SK-N-SH (cell line): Measurements from ENCODE around the gene HK2. TPM values are rescaled to one million over a fixed set of nuclear protein-coding genes. Genes with fewer than 3 reads are reported as not detected.

ENCODE experiments used
- CTCF ChIA-PET: fragments of 300-600, 350-600 bp; formaldehyde crosslinking; extraction: SDS; loops from one replicate; lab custom pipeline; 2021; lab: Yijun Ruan, JAX
- POLR2A ChIA-PET: fragments of 350-600 bp; sonication (Branson Sonifier 250); formaldehyde crosslinking; extraction: SDS; loops from one replicate; lab custom pipeline; 2020; ENCODE audit warnings: antibody characterized with exemption, inconsistent platforms; lab: Yijun Ruan, JAX
- DNase-seq: peaks from one replicate; pipeline ENCODE4 v3.0.0; 2012
- H2AFZ ChIP-seq: fragments of 200-600 bp; sonication (generic); 2 replicates; pipeline ENCODE4 v1.8.1; 2016; ENCODE audit warnings: antibody characterized with exemption, mild to moderate bottlenecking, low read depth
- H3F3A ChIP-seq: fragments of 200-600 bp; sonication (generic); replicated peaks from 2 replicates; pipeline ENCODE3; 2016; ENCODE audit warnings: antibody characterized with exemption, mild to moderate bottlenecking; ENCODE audit not compliant: insufficient read depth
- H3K27ac ChIP-seq, 2 experiments: fragments of 200-500 bp in 1 of 2; fragments of 200-600 bp in 1 of 2; sonication (Bioruptor generic) in 1 of 2; sonication (generic), shearing (Covaris generic) in 1 of 2; 2 replicates each; pipeline versions ENCODE4 v1.5.1 to v1.6.1; 2014 to 2016; ENCODE audit warnings: low read depth in 2 of 2, inconsistent platforms in 1 of 2, low read length in 1 of 2, mild to moderate bottlenecking in 1 of 2, mixed read lengths in 1 of 2
- H3K27me3 ChIP-seq: fragments of 200-600 bp; sonication (generic), shearing (Covaris generic); 2 replicates; pipeline ENCODE4 v1.6.1; 2016; ENCODE audit warnings: mixed run types; ENCODE audit not compliant: insufficient read depth
- H3K36me3 ChIP-seq, 2 experiments: fragments of 200-500 bp in 1 of 2; fragments of 200-600 bp in 1 of 2; sonication (Bioruptor generic) in 1 of 2; sonication (generic) in 1 of 2; replicated peaks in 1 of 2; 2 replicates each; pipeline versions ENCODE3 to v1.5.1; 2014 to 2016; ENCODE audit warnings: low read length in 1 of 2, mild to moderate bottlenecking in 1 of 2; ENCODE audit not compliant: insufficient read depth in 2 of 2, control insufficient read depth in 1 of 2
- H3K4me1 ChIP-seq, 2 experiments: fragments of 200-500 bp in 1 of 2; fragments of 200-600 bp in 1 of 2; sonication (Bioruptor generic) in 1 of 2; sonication (generic), shearing (Covaris generic) in 1 of 2; 2 replicates each; pipeline versions ENCODE4 v1.5.1 to v1.6.1; 2014 to 2016; ENCODE audit warnings: low read depth in 1 of 2, low read length in 1 of 2, mixed run types in 1 of 2; ENCODE audit not compliant: insufficient read depth in 2 of 2, control insufficient read depth in 1 of 2
- H3K4me2 ChIP-seq: fragments of 200-600 bp; sonication (generic), shearing (Covaris generic); 2 replicates; pipeline ENCODE4 v1.6.1; 2017; ENCODE audit warnings: mixed run types
- H3K4me3 ChIP-seq, 2 experiments: fragments of 200-500 bp in 1 of 2; fragments of 200-600 bp in 1 of 2; sonication (Bioruptor generic) in 1 of 2; sonication (generic), shearing (Covaris generic) in 1 of 2; 2 replicates each; pipeline versions ENCODE4 v1.5.1 to v1.8.1; 2014 to 2016; ENCODE audit warnings: low read depth in 2 of 2, inconsistent platforms in 1 of 2, low read length in 1 of 2, mild to moderate bottlenecking in 1 of 2, mixed read lengths in 1 of 2, moderate library complexity in 1 of 2
- H3K79me2 ChIP-seq: fragments of 200-600 bp; sonication (generic); 2 replicates; pipeline ENCODE4 v1.8.1; 2017; ENCODE audit warnings: mild to moderate bottlenecking; ENCODE audit not compliant: insufficient read depth
- H3K9ac ChIP-seq: fragments of 200-600 bp; sonication (generic); 2 replicates; pipeline ENCODE4 v1.6.1; 2017; ENCODE audit warnings: mixed run types
- H3K9me2 ChIP-seq: fragments of 200-600 bp; sonication (generic); 2 replicates; pipeline ENCODE4 v1.6.1; 2017; ENCODE audit warnings: mixed run types
- H3K9me3 ChIP-seq: fragments of 200-600 bp; sonication (generic); 2 replicates; pipeline ENCODE4 v1.6.1; 2017; ENCODE audit warnings: mixed run types, mild to moderate bottlenecking, moderate library complexity
- H4K20me1 ChIP-seq: fragments of 200-600 bp; sonication (generic); 2 replicates; pipeline ENCODE4 v1.6.1; 2017; ENCODE audit warnings: mild to moderate bottlenecking, mixed run types; ENCODE audit not compliant: insufficient read depth
- EP300 ChIP-seq, 2 experiments: IDR thresholded peaks; 2 replicates each; pipeline versions ENCODE4 v1.4.0 to v1.6.1; 2012; ENCODE audit warnings: borderline replicate concordance in 1 of 2, low read depth in 1 of 2, low read length in 1 of 2
- EZH2phosphoT487 ChIP-seq: fragments of 200-600 bp; sonication (generic); IDR thresholded peaks from 2 replicates; pipeline ENCODE4 v1.6.1; 2017; ENCODE audit warnings: low read depth, mixed run types, mild to moderate bottlenecking, antibody characterized with exemption, moderate library complexity, borderline replicate concordance
- FOXM1 ChIP-seq: IDR thresholded peaks from 2 replicates; pipeline ENCODE4 v1.4.0; 2012; ENCODE audit warnings: low read depth, mild to moderate bottlenecking
- GATA2 ChIP-seq: sonication (generic); formaldehyde crosslinking; IDR thresholded peaks from 2 replicates; pipeline ENCODE4 v1.5.0; 2020; ENCODE audit warnings: mild to moderate bottlenecking, missing genetic modification reagents
- MXI1 ChIP-seq: IDR thresholded peaks from 2 replicates; pipeline ENCODE4 v1.6.1; 2012; ENCODE audit warnings: mild to moderate bottlenecking, low read depth, low read length, improper control_type of control experiment
- NRF1 ChIP-seq: IDR thresholded peaks from 2 replicates; pipeline ENCODE4 v1.6.1; 2012; ENCODE audit warnings: low read depth, mild to moderate bottlenecking, low read length
- RCOR1 ChIP-seq: fragments of 150-350 bp; IDR thresholded peaks from 2 replicates; pipeline ENCODE4 v1.6.1; 2017; ENCODE audit warnings: antibody characterized with exemption, low read length
- RFX5 ChIP-seq: IDR thresholded peaks from 2 replicates; pipeline ENCODE4 v1.6.1; 2012; ENCODE audit warnings: mild to moderate bottlenecking, improper control_type of control experiment, low read length
- RXRA ChIP-seq: IDR thresholded peaks from 2 replicates; pipeline ENCODE4 v1.4.0; 2012; ENCODE audit warnings: low read depth, mild to moderate bottlenecking, borderline replicate concordance
- TAF1 ChIP-seq: IDR thresholded peaks from 2 replicates; pipeline ENCODE4 v1.6.1; 2012; ENCODE audit warnings: low read depth, mild to moderate bottlenecking, low read length, moderate library complexity, borderline replicate concordance
- WGBS: methylation state at CpG from one replicate; pipeline ENCODE4 v1.1.6; 2017; ENCODE audit warnings: low lambda C conversion rate; 5-methylcytosine and 5-hydroxymethylcytosine counted together
- polyA plus RNA-seq, 3 experiments: library from polyadenylated mRNA; depleted of rRNA; stranded (reverse); fragments of >200 nt; gene quantifications; 2 replicates each; pipeline ENCODE4 v1.2.3, GENCODE V29; 2012

The HK2 gene
- polyA plus RNA-seq, 1 of the 3 experiments (the other 2 are of a cell fraction), result 13.5 TPM

DNA sequence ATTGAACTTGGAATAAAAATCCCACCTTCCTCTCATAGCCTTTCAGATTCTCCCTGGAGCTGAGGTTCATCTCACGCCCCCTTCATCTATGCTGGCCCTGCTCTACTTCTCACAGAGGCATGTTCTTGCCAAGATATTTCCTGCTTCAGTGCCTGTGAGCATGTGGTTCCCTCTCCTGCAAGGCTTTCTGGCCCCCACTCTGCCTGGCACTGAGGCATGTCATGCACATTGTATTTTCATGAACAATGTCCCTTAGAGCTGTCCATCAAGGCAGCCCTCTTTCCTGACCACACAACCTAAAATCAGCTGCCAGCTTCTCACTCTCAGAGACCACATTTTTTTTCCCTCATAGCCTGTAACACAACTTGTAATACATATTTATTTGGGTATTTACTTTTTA lies 18.0 kb upstream of the HK2 start:
- Histone ChIP-seq H4K20me1 (no peaks in the 10 kb centered on the region), H3K9me2 (no peaks in the 10 kb centered on the region), H3K27me3 (peaks cover 10% of the 10 kb centered on the region; the same call in 1 of the 2 replicates), H3K4me1 (peaks cover 0 to 16% of the 10 kb centered on the region in 2 experiments; a peak in 2 of 4 replicates), H3K9ac (no peak overlapping the region), H3K27ac (peak overlapping the region in 1 of 2 experiments; percentile 95; a peak in 2 of 4 replicates), H3K36me3 (no peaks in the 10 kb centered on the region), H3K4me2 (no peak overlapping the region), H3K79me2 (no peaks in the 10 kb centered on the region), H3K4me3 (no peak overlapping the region), H3K9me3 (no peaks in the 10 kb centered on the region), H3F3A (no peaks in the 10 kb centered on the region), H2AFZ (no peak overlapping the region)
- DNase-seq, result no peak
- 94% methylated on average over 1 of the region's 1 CpG for WGBS
- TF ChIP-seq RCOR1 (no peak), TAF1 (no peak), FOXM1 (no peak), NRF1 (no peak), MXI1 (no peak), RXRA (no peak)
- POLR2A ChIA-PET, result interaction anchor here (1.0 to 1.9 kb wide), 7 partner anchors 9 to 100 kb away, joined by 3 to 13 read pairs (median 4); partner anchors contain the start of gene HK2
- CTCF ChIA-PET, result interaction anchor here (0.7 to 1.7 kb wide), 3 partner anchors 13 to 101 kb away, joined by 3 to 9 read pairs (median 4); partner anchors contain the start of gene HK2

DNA sequence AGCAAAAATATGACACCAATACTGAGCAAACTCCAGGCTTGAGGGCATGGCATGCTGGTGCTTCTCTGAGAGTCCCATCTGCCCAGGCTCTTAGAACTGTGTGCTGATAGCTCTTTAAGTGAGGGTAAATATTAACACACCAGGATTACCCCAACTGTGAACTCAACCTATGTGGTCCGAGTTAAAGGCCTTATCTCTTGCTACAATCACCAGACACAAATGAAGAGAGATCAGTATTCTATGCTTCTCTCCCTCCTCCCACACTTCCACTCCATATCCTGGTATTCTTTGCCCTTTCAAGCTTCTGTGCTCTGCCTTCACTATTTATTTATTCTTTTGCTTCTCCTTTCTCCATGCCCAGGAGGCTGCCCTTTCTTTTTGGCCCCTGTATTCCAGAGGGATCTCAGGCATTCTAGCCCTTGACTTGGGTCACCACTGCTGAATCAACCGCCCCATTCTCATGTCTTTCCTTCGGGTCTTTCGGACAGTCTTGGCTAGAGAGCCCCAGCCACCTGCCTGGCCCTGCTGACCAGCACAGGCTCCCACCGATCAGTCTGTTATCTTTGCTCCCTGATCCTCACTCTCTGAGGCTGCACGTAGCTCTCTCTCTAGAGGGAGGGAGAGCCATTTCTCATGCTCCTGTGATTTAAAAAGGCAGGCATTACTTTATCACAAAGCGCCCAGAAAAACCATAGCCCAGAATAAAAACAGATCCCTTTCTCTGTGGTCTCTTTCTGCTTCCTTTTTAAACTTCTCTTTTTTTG lies 17.2 kb upstream of the HK2 start:
- Histone ChIP-seq H3K36me3 (no peaks in the 10 kb centered on the region), H2AFZ (no peak overlapping the region), H3K9me3 (no peaks in the 10 kb centered on the region), H3K27me3 (peaks cover 10% of the 10 kb centered on the region; the same call in 1 of the 2 replicates), H3K9me2 (no peaks in the 10 kb centered on the region), H3K4me2 (no peak overlapping the region), H3K27ac (peak overlapping the region in 1 of 2 experiments; percentile 95; a peak in 2 of 4 replicates), H3K79me2 (no peaks in the 10 kb centered on the region), H3K4me3 (no peak overlapping the region; a peak in 1 of 4 replicates), H3K4me1 (peaks cover 0 to 16% of the 10 kb centered on the region in 2 experiments; a peak in 2 of 4 replicates), H4K20me1 (no peaks in the 10 kb centered on the region), H3F3A (no peaks in the 10 kb centered on the region), H3K9ac (no peak overlapping the region)
- peak; percentile 61 for DNase-seq
- POLR2A ChIA-PET, result interaction anchor here (1.0 to 1.9 kb wide), 8 partner anchors 8 to 101 kb away, joined by 3 to 13 read pairs (median 4); partner anchors contain the start of gene HK2
- TF ChIP-seq GATA2 (CRISPR knock-in tag), result peak; percentile 86
- TF ChIP-seq RCOR1, result peak; percentile 56; the same call in 1 of the 2 replicates
- 0 out of 2 replicates have a peak, but pooled peaks have one; percentile 15 for TF ChIP-seq RFX5
- TF ChIP-seq EP300 (IDR thresholded peaks at IDR 0.05; ENCODE audit: borderline replicate concordance in 1 of 2, low read depth in 1 of 2, low read length in 1 of 2), result peak in 1 of 2 experiments; percentile 60; a peak in 2 of 4 replicates
- TF ChIP-seq EZH2phosphoT487, result no peak
- CTCF ChIA-PET, result interaction anchor here (0.7 to 1.7 kb wide), 5 partner anchors 13 to 102 kb away, joined by 3 to 9 read pairs (median 3); partner anchors contain the start of gene HK2
- WGBS, result 30% methylated on average over 7 of the region's 7 CpGs
